H1 (cell line): ENCODE results near the gene VOPP1. TPM values are rescaled to one million over a fixed set of nuclear protein-coding genes. Genes with fewer than 3 reads are reported as not detected.

Source experiments
- CTCF ChIA-PET: fragments of 300-600 bp; sonication (Branson Sonifier 250); formaldehyde crosslinking; loops from one replicate; lab custom pipeline; 2021; ENCODE audit not compliant: partially characterized antibody; lab: Charles Lee
- POLR2A ChIA-PET: fragments of 300-600 bp; sonication (Branson Sonifier 250); formaldehyde crosslinking; loops from one replicate; lab custom pipeline; 2021; ENCODE audit warnings: inconsistent platforms; ENCODE audit not compliant: partially characterized antibody; lab: Charles Lee
- DNase-seq, 2 experiments: peaks; one replicate each; pipeline versions ENCODE4 v3.0.0 to v3.0.0-alpha.2; 2010 to 2022; ENCODE audit warnings: low spot score in 2 of 2, low read depth in 1 of 2, mixed read lengths in 1 of 2
- FAIRE-seq: peaks from 2 replicates; lab custom pipeline; 2011; peaks lifted over from hg19 to GRCh38; lab: Jason Lieb, UNC
- H2AFZ ChIP-seq: 2 replicates; pipeline ENCODE4 v1.8.1; 2012; ENCODE audit warnings: low read length, inconsistent platforms
- H2AK5ac ChIP-seq: 2 replicates; pipeline ENCODE4 v1.6.1; 2013; ENCODE audit warnings: low read depth, low read length
- H2BK120ac ChIP-seq: replicated peaks from 2 replicates; pipeline ENCODE3; 2013; ENCODE audit warnings: low read depth, low read length, inconsistent platforms
- H2BK12ac ChIP-seq: 2 replicates; pipeline ENCODE4 v1.6.1; 2013; ENCODE audit warnings: low read depth, low read length
- H2BK15ac ChIP-seq: 2 replicates; pipeline ENCODE4 v1.6.1; 2013; ENCODE audit warnings: low read length
- H2BK20ac ChIP-seq: 2 replicates; pipeline ENCODE4 v1.6.1; 2013; ENCODE audit warnings: low read length
- H2BK5ac ChIP-seq: 2 replicates; pipeline ENCODE4 v1.6.1; 2013; ENCODE audit warnings: low read depth, low read length
- H3K14ac ChIP-seq: 2 replicates; pipeline ENCODE4 v1.6.1; 2013; ENCODE audit warnings: inconsistent platforms; ENCODE audit not compliant: insufficient read length
- H3K18ac ChIP-seq: 2 replicates; pipeline ENCODE4 v1.6.1; 2013; ENCODE audit warnings: low read length; ENCODE audit errors: extremely low read depth
- H3K23ac ChIP-seq: 2 replicates; pipeline ENCODE4 v1.6.1; 2013; ENCODE audit warnings: inconsistent platforms; ENCODE audit not compliant: insufficient read length
- H3K23me2 ChIP-seq: 2 replicates; pipeline ENCODE4 v1.6.1; 2013; ENCODE audit warnings: low read depth, low read length
- H3K27ac ChIP-seq: 2 replicates; pipeline ENCODE4 v1.6.1; 2011; ENCODE audit warnings: low read depth, low read length, inconsistent platforms
- H3K27me3 ChIP-seq, 4 experiments: replicated peaks in 1 of 4; 1 replicate in 1 of 4; 2 replicates in 3 of 4; pipeline versions ENCODE4 v1.6.1 to v1.8.1; 2011 to 2013; ENCODE audit warnings: low read length in 3 of 4, mild to moderate bottlenecking in 3 of 4, inconsistent platforms in 2 of 4, mixed read lengths in 2 of 4, moderate library complexity in 1 of 4; ENCODE audit not compliant: control insufficient read depth in 3 of 4, insufficient read depth in 3 of 4; ENCODE audit errors: extremely low read depth in 1 of 4
- H3K36me3 ChIP-seq, 4 experiments: 2 replicates each; pipeline versions ENCODE4 v1.6.1 to v1.8.1; 2011 to 2013; ENCODE audit warnings: mild to moderate bottlenecking in 4 of 4, low read length in 3 of 4, moderate library complexity in 2 of 4, control low read depth in 1 of 4, inconsistent platforms in 1 of 4; ENCODE audit not compliant: insufficient read depth in 4 of 4, control insufficient read depth in 2 of 4
- H3K4ac ChIP-seq: replicated peaks from 2 replicates; pipeline ENCODE3; 2013; ENCODE audit warnings: low read length, low read depth, mixed read lengths, inconsistent platforms; ENCODE audit not compliant: insufficient read length
- H3K4me1 ChIP-seq, 4 experiments: replicated peaks in 1 of 4; 1 replicate in 1 of 4; 2 replicates in 3 of 4; pipeline versions ENCODE4 v1.6.1 to v1.8.1; 2011 to 2013; ENCODE audit warnings: low read length in 3 of 4, inconsistent platforms in 2 of 4, mixed read lengths in 1 of 4; ENCODE audit not compliant: insufficient read depth in 4 of 4, control insufficient read depth in 3 of 4
- H3K4me2 ChIP-seq, 2 experiments: 2 replicates each; pipeline versions ENCODE4 v1.6.1 to v1.8.1; 2011 to 2013; ENCODE audit warnings: low read depth in 2 of 2, low read length in 2 of 2, control low read depth in 1 of 2, inconsistent platforms in 1 of 2, mild to moderate bottlenecking in 1 of 2; ENCODE audit not compliant: insufficient read depth in 1 of 2
- H3K4me3 ChIP-seq, 4 experiments: fragments of 200-600, 300-600 bp in 1 of 4; sonication (generic), shearing (Covaris generic), sonication (Bioruptor Twin) in 1 of 4; 2 replicates each; pipeline versions ENCODE4 v1.5.1 to v1.8.1; 2011 to 2016; ENCODE audit warnings: low read length in 4 of 4, low read depth in 3 of 4, control low read depth in 2 of 4, inconsistent platforms in 2 of 4, mild to moderate bottlenecking in 2 of 4, mixed read lengths in 1 of 4, moderate library complexity in 1 of 4; ENCODE audit not compliant: insufficient read depth in 2 of 4; ENCODE audit errors: extremely low read depth in 1 of 4
- H3K56ac ChIP-seq: replicated peaks from 2 replicates; pipeline ENCODE3; 2013; ENCODE audit warnings: low read depth, mild to moderate bottlenecking, mixed read lengths, low read length, inconsistent platforms; ENCODE audit not compliant: insufficient read length
- H3K79me1 ChIP-seq: 2 replicates; pipeline ENCODE4 v1.6.1; 2013; ENCODE audit warnings: low read depth, low read length, control low read depth
- H3K79me2 ChIP-seq, 2 experiments: 2 replicates each; pipeline versions ENCODE4 v1.6.1 to v1.8.1; 2012 to 2013; ENCODE audit warnings: low read length in 2 of 2, mild to moderate bottlenecking in 2 of 2, inconsistent platforms in 1 of 2; ENCODE audit not compliant: insufficient read depth in 2 of 2, control insufficient read depth in 1 of 2
- H3K9ac ChIP-seq, 4 experiments: replicated peaks in 1 of 4; 1 replicate in 1 of 4; 2 replicates in 3 of 4; pipeline versions ENCODE4 v1.6.1 to v1.8.1; 2011 to 2013; ENCODE audit warnings: low read depth in 3 of 4, low read length in 3 of 4, control low read depth in 2 of 4, mild to moderate bottlenecking in 2 of 4, moderate library complexity in 2 of 4, inconsistent platforms in 1 of 4; ENCODE audit errors: extremely low read depth in 1 of 4
- H3K9me3 ChIP-seq, 2 experiments: 2 replicates each; pipeline versions ENCODE4 v1.6.1 to v1.8.1; 2012 to 2013; ENCODE audit warnings: mild to moderate bottlenecking in 2 of 2, moderate library complexity in 2 of 2, control low read depth in 1 of 2, inconsistent platforms in 1 of 2, low read depth in 1 of 2, low read length in 1 of 2, mixed read lengths in 1 of 2; ENCODE audit not compliant: insufficient read depth in 2 of 2
- H4K20me1 ChIP-seq, 2 experiments: replicated peaks in 1 of 2; 2 replicates each; pipeline versions ENCODE3 to v1.8.1; 2011 to 2013; ENCODE audit warnings: inconsistent platforms in 2 of 2, low read length in 2 of 2, mild to moderate bottlenecking in 1 of 2; ENCODE audit not compliant: insufficient read depth in 2 of 2, control insufficient read depth in 1 of 2
- H4K5ac ChIP-seq: 2 replicates; pipeline ENCODE4 v1.6.1; 2013; ENCODE audit warnings: low read length, low read depth, mixed read lengths, inconsistent platforms; ENCODE audit not compliant: insufficient read length
- H4K8ac ChIP-seq: 2 replicates; pipeline ENCODE4 v1.8.0; 2013; ENCODE audit warnings: mild to moderate bottlenecking, moderate library complexity, low read length, inconsistent platforms; ENCODE audit not compliant: insufficient read depth; ENCODE audit errors: extremely low read depth
- H4K91ac ChIP-seq: replicated peaks from 2 replicates; pipeline ENCODE3; 2013; ENCODE audit warnings: low read length, mixed read lengths, inconsistent platforms; ENCODE audit not compliant: insufficient read length
- ASH2L ChIP-seq: fragments of 200-600, 300-600 bp; sonication (generic); IDR thresholded peaks from one replicate; pipeline ENCODE4 v1.7.1; 2017; ENCODE audit warnings: low read length
- CEBPB ChIP-seq: IDR thresholded peaks from 2 replicates; pipeline ENCODE4 v1.6.1; 2012; ENCODE audit warnings: low read depth, low read length
- CHD2 ChIP-seq: IDR thresholded peaks from 2 replicates; pipeline ENCODE4 v1.6.1; 2012; ENCODE audit warnings: low read length, improper control_type of control experiment
- CREB1 ChIP-seq: IDR thresholded peaks from 2 replicates; pipeline ENCODE4 v1.6.1; 2012; ENCODE audit warnings: inconsistent platforms
- CTBP2 ChIP-seq: IDR thresholded peaks from 2 replicates; pipeline ENCODE4 v1.7.0; 2011; ENCODE audit warnings: borderline replicate concordance, mild to moderate bottlenecking, moderate library complexity, mixed read lengths, low read length; ENCODE audit not compliant: insufficient read depth, insufficient read length
- EP300 ChIP-seq, 2 experiments: IDR thresholded peaks; 1 replicate in 1 of 2; 2 replicates in 1 of 2; pipeline ENCODE4 v1.6.1; 2011 to 2012; ENCODE audit warnings: low read depth in 2 of 2, low read length in 2 of 2, mild to moderate bottlenecking in 2 of 2, borderline replicate concordance in 1 of 2, inconsistent platforms in 1 of 2, moderate library complexity in 1 of 2
- JUND ChIP-seq: IDR thresholded peaks from 2 replicates; pipeline ENCODE4 v1.6.1; 2011; ENCODE audit warnings: mild to moderate bottlenecking, improper control_type of control experiment, low read length
- NRF1 ChIP-seq: IDR thresholded peaks from 2 replicates; pipeline ENCODE4 v1.6.1; 2011; ENCODE audit warnings: mild to moderate bottlenecking, low read depth, low read length, improper control_type of control experiment
- PHF8 ChIP-seq: fragments of 200-600 bp; sonication (generic); conservative IDR thresholded peaks from 2 replicates; pipeline ENCODE4 v1.7.1; 2012; ENCODE audit warnings: low read depth, mild to moderate bottlenecking, inconsistent platforms, low read length, moderate library complexity
- POLR2A ChIP-seq, 2 experiments: IDR thresholded peaks; 1 replicate in 1 of 2; 2 replicates in 1 of 2; pipeline ENCODE4 v1.6.1; 2011; ENCODE audit warnings: low read depth in 2 of 2, low read length in 2 of 2, mild to moderate bottlenecking in 2 of 2; ENCODE audit errors: control extremely low read depth in 1 of 2
- RBBP5 ChIP-seq: IDR thresholded peaks from 2 replicates; pipeline ENCODE4 v1.7.1; 2012; ENCODE audit warnings: low read depth, mild to moderate bottlenecking, inconsistent platforms, low read length, moderate library complexity, borderline replicate concordance
- SIN3A ChIP-seq, 2 experiments: IDR thresholded peaks in 1 of 2; conservative IDR thresholded peaks in 1 of 2; 2 replicates each; pipeline ENCODE4 v1.6.1; 2011 to 2012; ENCODE audit warnings: low read length in 2 of 2, improper control_type of control experiment in 1 of 2, low read depth in 1 of 2, mild to moderate bottlenecking in 1 of 2
- SIRT6 ChIP-seq: IDR thresholded peaks from one replicate; pipeline ENCODE4 v1.7.1; 2012; ENCODE audit warnings: low read length, inconsistent platforms
- SIX5 ChIP-seq: IDR thresholded peaks from 2 replicates; pipeline ENCODE4 v1.6.1; 2011; ENCODE audit warnings: mild to moderate bottlenecking, low read depth, low read length
- SUZ12 ChIP-seq: fragments of 200-600 bp; sonication (generic); IDR thresholded peaks from 2 replicates; pipeline ENCODE4 v1.6.1; 2012; ENCODE audit warnings: mild to moderate bottlenecking, inconsistent platforms, low read length, moderate library complexity, mixed read lengths
- TEAD4 ChIP-seq: IDR thresholded peaks from 2 replicates; pipeline ENCODE4 v1.6.1; 2012; ENCODE audit warnings: low read depth, low read length, inconsistent platforms, mixed read lengths
- WGBS, 2 experiments: shearing (Covaris generic) in 1 of 2; methylation state at CpG; one replicate each; pipeline versions ENCODE4 v1.1.6 to v1.1.7; 2013 to 2015; ENCODE audit warnings: low lambda C conversion rate in 2 of 2, mixed read lengths in 2 of 2, inconsistent platforms in 1 of 2, low coverage in 1 of 2, missing lambda C conversion rate in 1 of 2; ENCODE audit not compliant: insufficient replicate concordance in 2 of 2, insufficient coverage in 1 of 2, insufficient read length in 1 of 2; ENCODE audit errors: extremely low coverage in 1 of 2, missing lambda C conversion rate in 1 of 2; 5-methylcytosine and 5-hydroxymethylcytosine counted together
- polyA plus RNA-seq, 7 experiments: library from polyadenylated mRNA; depleted of rRNA in 3 of 7; stranded (reverse) in 5 of 7; unstranded in 2 of 7; fragments of >200 nt in 5 of 7; fragments of 200-250 nt in 2 of 7; gene quantifications; 1 replicate in 5 of 7; 2 replicates in 1 of 7; 4 replicates in 1 of 7; pipeline versions ENCODE4 v1.2.1 to v1.2.3, GENCODE V29; 2011 to 2013; ENCODE audit warnings: missing spikeins in 2 of 7, mixed read lengths in 2 of 7
- total RNA-seq: library from RNA; stranded (reverse); fragmentation: NEBNext Ultra II Directional; extraction: Animal tissue kit (Norgen Biotek cat#: 25700); gene quantifications from 2 replicates; pipeline ENCODE4 v1.2.1, GENCODE V29; 2021

Gene VOPP1
- total and polyA plus RNA-seq, 2 of the 8 experiments (the other 6 are each of a cell fraction or from before 2014, with no cell fraction given): 44.7 to 83.0 TPM

DNA sequence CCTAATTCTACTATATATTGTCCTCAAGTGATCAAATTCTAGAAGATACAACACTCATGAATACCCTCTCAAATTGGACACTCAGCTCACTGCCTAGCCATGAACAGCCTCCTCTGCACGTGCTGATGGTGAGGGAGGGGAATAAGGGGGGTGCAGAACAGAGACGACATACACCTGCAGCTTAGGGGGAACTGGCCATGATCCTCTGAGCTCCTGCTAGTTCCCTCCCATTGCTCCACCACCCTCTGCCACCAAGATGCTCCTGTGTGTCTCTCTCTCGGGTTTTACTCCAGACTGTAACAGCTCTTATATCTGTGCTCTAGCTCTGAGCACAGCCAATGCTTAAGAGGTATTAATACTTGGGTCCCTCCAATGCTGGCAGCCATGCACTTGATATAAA, 70.7 kb downstream of the VOPP1 start:
- Histone ChIP-seq H3K4me3 (no peak overlapping the region), H2BK120ac (no peak overlapping the region), H3K27me3 (no peaks in the 10 kb centered on the region), H3K9ac (no peak overlapping the region), H3K18ac (no peak overlapping the region), H3K9me3 (no peaks in the 10 kb centered on the region), H2BK20ac (no peak overlapping the region), H3K23me2 (no peaks in the 10 kb centered on the region), H2AFZ (no peak overlapping the region), H3K14ac (no peak overlapping the region), H3K27ac (no peak overlapping the region), H3K36me3 (peaks cover 0 to 3% (median under 1%) of the 10 kb centered on the region in 4 experiments; a peak in 2 of 8 replicates), H3K79me1 (peaks cover 13% of the 10 kb centered on the region; the same call in 1 of the 2 replicates), H3K23ac (no peak overlapping the region), H2BK5ac (no peak overlapping the region), H2BK12ac (no peak overlapping the region), H3K4me2 (no peak overlapping the region), H3K4me1 (peaks cover 0 to 6% (median under 1%) of the 10 kb centered on the region in 4 experiments; a peak in 1 of 7 replicates), H4K20me1 (peaks cover 6 to 14% of the 10 kb centered on the region in 2 experiments), H3K4ac (no peak overlapping the region), H4K5ac (no peak overlapping the region), H3K79me2 (peaks cover 0 to 23% of the 10 kb centered on the region in 2 experiments; a peak in 2 of 4 replicates), H2AK5ac (no peak overlapping the region), H4K8ac (no peak overlapping the region), H3K56ac (no peak overlapping the region), H4K91ac (no peak overlapping the region), H2BK15ac (no peak overlapping the region)
- WGBS, 2 experiments: 54% methylated on average over 3 of the region's 3 CpGs; no CpG with 5 or more reads in 1 of the 2 experiments
- DNase-seq: no peak
- POLR2A ChIA-PET: no interaction called here
- CTCF ChIA-PET: interaction anchor here (0.7 to 2.1 kb wide), 4 partner anchors 10 to 78 kb away, joined by 3 to 6 read pairs (median 3); no protein-coding TSS in a partner anchor
- FAIRE-seq: no peak
- no peak for TF ChIP-seq CHD2
- no peak for TF ChIP-seq SIRT6
- no peak for TF ChIP-seq SUZ12
- TF ChIP-seq TEAD4: no peak
- TF ChIP-seq CEBPB: no peak
- TF ChIP-seq CTBP2: no peak
- TF ChIP-seq EP300 (IDR thresholded peaks at IDR 0.05; ENCODE audit: borderline replicate concordance in 1 of 2, low read depth in 2 of 2, low read length in 2 of 2): no peak
- TF ChIP-seq NRF1: no peak
- no peak for TF ChIP-seq ASH2L
- TF ChIP-seq RBBP5: no peak
- TF ChIP-seq PHF8: no peak
- TF ChIP-seq POLR2A (IDR thresholded peaks at IDR 0.05; ENCODE audit: control extremely low read depth in 1 of 2, low read depth in 2 of 2, low read length in 2 of 2): no peak
- no peak for TF ChIP-seq SIX5
- no peak for TF ChIP-seq SIN3A (conservative IDR thresholded peaks at IDR 0.05 in 1 of 2, IDR thresholded peaks at IDR 0.05 in 1 of 2; ENCODE audit: low read depth in 1 of 2, low read length in 2 of 2)
- no peak for TF ChIP-seq JUND
- TF ChIP-seq CREB1: no peak
